Stomach (tissue), 4 donors: ENCODE results near the gene CDC14A.

Source experiments
- EP300 ChIP-seq: sonication (generic); formaldehyde crosslinking; IDR thresholded peaks from one replicate; pipeline ENCODE4 v1.6.1; 2017; ENCODE audit warnings: antibody characterized with exemption
- POLR2A ChIP-seq, 4 donors: fragments of 450-650 bp; IDR thresholded peaks; one replicate each; pipeline ENCODE4 v1.6.1; 2016; ENCODE audit warnings: antibody characterized with exemption in 4 of 4, control low read depth in 2 of 4, mild to moderate bottlenecking in 1 of 4, moderate library complexity in 1 of 4
- POLR2AphosphoS5 ChIP-seq, 3 donors: sonication (generic); formaldehyde crosslinking; IDR thresholded peaks; one replicate each; pipeline ENCODE4 v1.6.1; 2016; ENCODE audit warnings: antibody characterized with exemption in 3 of 3
- TF ChIP-seq, protein P1 (sequence below), 7 experiments: fragments of 450-650 bp in 4 of 7; fragments of 200-600 bp in 3 of 7; sonication (generic) in 3 of 7; IDR thresholded peaks; one replicate each; pipeline ENCODE4 v1.5.1; 2016 to 2019; ENCODE audit warnings: antibody characterized with exemption in 7 of 7, control low read depth in 2 of 7, mild to moderate bottlenecking in 1 of 7

DNA sequence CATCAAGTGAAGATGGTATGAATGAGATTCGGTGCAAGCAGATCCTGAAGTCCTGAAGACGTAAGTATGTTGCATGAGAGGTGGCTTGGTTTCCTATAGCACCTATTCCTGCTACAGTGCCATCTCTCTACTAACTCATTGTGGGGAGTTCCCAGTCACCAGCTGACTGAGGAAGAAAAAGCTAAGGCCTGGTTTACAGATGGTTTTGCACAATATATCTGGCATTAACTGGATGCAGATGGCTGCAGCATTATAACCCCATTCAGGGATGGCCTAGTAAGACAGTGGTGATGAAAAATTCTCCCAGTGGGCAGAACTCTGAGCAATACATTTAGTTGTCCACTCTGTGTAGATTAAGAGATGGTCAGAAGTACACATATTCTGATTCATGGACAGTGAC, 49.6 kb upstream of the CDC14A start:
- TF ChIP-seq, protein P1, sequence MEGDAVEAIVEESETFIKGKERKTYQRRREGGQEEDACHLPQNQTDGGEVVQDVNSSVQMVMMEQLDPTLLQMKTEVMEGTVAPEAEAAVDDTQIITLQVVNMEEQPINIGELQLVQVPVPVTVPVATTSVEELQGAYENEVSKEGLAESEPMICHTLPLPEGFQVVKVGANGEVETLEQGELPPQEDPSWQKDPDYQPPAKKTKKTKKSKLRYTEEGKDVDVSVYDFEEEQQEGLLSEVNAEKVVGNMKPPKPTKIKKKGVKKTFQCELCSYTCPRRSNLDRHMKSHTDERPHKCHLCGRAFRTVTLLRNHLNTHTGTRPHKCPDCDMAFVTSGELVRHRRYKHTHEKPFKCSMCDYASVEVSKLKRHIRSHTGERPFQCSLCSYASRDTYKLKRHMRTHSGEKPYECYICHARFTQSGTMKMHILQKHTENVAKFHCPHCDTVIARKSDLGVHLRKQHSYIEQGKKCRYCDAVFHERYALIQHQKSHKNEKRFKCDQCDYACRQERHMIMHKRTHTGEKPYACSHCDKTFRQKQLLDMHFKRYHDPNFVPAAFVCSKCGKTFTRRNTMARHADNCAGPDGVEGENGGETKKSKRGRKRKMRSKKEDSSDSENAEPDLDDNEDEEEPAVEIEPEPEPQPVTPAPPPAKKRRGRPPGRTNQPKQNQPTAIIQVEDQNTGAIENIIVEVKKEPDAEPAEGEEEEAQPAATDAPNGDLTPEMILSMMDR (IDR thresholded peaks at IDR 0.05): no peak
- TF ChIP-seq EP300 (no peak), POLR2A (IDR thresholded peaks at IDR 0.05) (no peak), POLR2AphosphoS5 (IDR thresholded peaks at IDR 0.05) (no peak)
